Transverse colon (tissue), 4 donors: ENCODE results near the gene C15orf62. TPM values are rescaled to one million over a fixed set of nuclear protein-coding genes. Genes with fewer than 3 reads are reported as not detected.

Experiments used
- DNase-seq: peaks from one replicate; pipeline ENCODE4 v3.0.0-alpha.2; 2019
- H3K27ac ChIP-seq, 4 donors: fragments of 200-600 bp; sonication (generic); 2 replicates each; pipeline ENCODE4 v1.5.1; 2016 to 2018; ENCODE audit warnings: inconsistent platforms in 4 of 4
- H3K27me3 ChIP-seq: fragments of 200-600 bp; sonication (generic); 2 replicates; pipeline ENCODE4 v1.5.1; 2017; ENCODE audit warnings: inconsistent platforms
- H3K36me3 ChIP-seq, 4 donors: fragments of 200-600 bp; sonication (generic); 2 replicates each; pipeline ENCODE4 v1.5.1; 2017 to 2019; ENCODE audit warnings: inconsistent platforms in 4 of 4
- H3K4me1 ChIP-seq, 4 donors: fragments of 200-600 bp; sonication (generic); 2 replicates each; pipeline ENCODE4 v1.5.1; 2017 to 2020; ENCODE audit warnings: inconsistent platforms in 4 of 4
- H3K4me3 ChIP-seq, 4 donors: fragments of 200-600 bp; sonication (generic); 1 replicate in 1 of 4; 2 replicates in 3 of 4; pipeline versions ENCODE4 v1.5.1 to v1.6.1; 2017 to 2019; ENCODE audit warnings: inconsistent platforms in 4 of 4
- H3K9me3 ChIP-seq, 2 donors: fragments of 200-600 bp; sonication (generic); 2 replicates each; pipeline ENCODE4 v1.5.1; 2017 to 2019; ENCODE audit warnings: inconsistent platforms in 2 of 2
- EP300 ChIP-seq: sonication (generic); formaldehyde crosslinking; IDR thresholded peaks from one replicate; pipeline ENCODE4 v1.6.1; 2017; ENCODE audit warnings: antibody characterized with exemption, low read depth
- POLR2A ChIP-seq: fragments of 450-650 bp; IDR thresholded peaks from one replicate; pipeline ENCODE4 v1.6.1; 2016; ENCODE audit warnings: antibody characterized with exemption, mild to moderate bottlenecking, moderate library complexity
- POLR2AphosphoS5 ChIP-seq, 3 donors: sonication (generic); formaldehyde crosslinking; IDR thresholded peaks; one replicate each; pipeline ENCODE4 v1.6.1; 2016; ENCODE audit warnings: antibody characterized with exemption in 3 of 3
- WGBS, 2 donors: methylation state at CpG; one replicate each; pipeline ENCODE4 v1.1.5; 2018; ENCODE audit warnings: low coverage in 1 of 2; 5-methylcytosine and 5-hydroxymethylcytosine counted together
- in situ Hi-C, 4 donors: fragments of 200-750 bp; cut with MboI; loops; one replicate each; pipeline versions ENCODE4 v1.15.0 to v1.15.1; 2017; ENCODE audit warnings: low sequenced_read_pairs in 3 of 4, low pct_ligation_motif_present in 1 of 4, low pct_unique_long_range_greater_than_20kb in 1 of 4
- intact Hi-C: fragments of 100-400 bp; cut with DNase I; formaldehyde crosslinking; loops from one replicate; pipeline ENCODE4 v1.15.1; 2023; ENCODE audit warnings: low total_unique reads
- total RNA-seq, 4 donors: library from RNA; depleted of rRNA; stranded (reverse); fragments of >200 nt; gene quantifications; one replicate each; pipeline ENCODE4 v1.1.0, GENCODE V29; 2016
- TF ChIP-seq, protein P1 (sequence below), 5 experiments: fragments of 200-600 bp in 3 of 5; fragments of 450-650 bp in 2 of 5; sonication (generic) in 3 of 5; IDR thresholded peaks; 1 replicate in 2 of 5; 2 replicates in 3 of 5; pipeline ENCODE4 v1.5.1; 2016 to 2017; ENCODE audit warnings: antibody characterized with exemption in 5 of 5, inconsistent platforms in 3 of 5, mild to moderate bottlenecking in 2 of 5, moderate library complexity in 1 of 5

C15orf62 gene
- total RNA-seq, 4 donors from 2014 or later: 0.14 to 0.32 TPM; not detected in 2

DNA sequence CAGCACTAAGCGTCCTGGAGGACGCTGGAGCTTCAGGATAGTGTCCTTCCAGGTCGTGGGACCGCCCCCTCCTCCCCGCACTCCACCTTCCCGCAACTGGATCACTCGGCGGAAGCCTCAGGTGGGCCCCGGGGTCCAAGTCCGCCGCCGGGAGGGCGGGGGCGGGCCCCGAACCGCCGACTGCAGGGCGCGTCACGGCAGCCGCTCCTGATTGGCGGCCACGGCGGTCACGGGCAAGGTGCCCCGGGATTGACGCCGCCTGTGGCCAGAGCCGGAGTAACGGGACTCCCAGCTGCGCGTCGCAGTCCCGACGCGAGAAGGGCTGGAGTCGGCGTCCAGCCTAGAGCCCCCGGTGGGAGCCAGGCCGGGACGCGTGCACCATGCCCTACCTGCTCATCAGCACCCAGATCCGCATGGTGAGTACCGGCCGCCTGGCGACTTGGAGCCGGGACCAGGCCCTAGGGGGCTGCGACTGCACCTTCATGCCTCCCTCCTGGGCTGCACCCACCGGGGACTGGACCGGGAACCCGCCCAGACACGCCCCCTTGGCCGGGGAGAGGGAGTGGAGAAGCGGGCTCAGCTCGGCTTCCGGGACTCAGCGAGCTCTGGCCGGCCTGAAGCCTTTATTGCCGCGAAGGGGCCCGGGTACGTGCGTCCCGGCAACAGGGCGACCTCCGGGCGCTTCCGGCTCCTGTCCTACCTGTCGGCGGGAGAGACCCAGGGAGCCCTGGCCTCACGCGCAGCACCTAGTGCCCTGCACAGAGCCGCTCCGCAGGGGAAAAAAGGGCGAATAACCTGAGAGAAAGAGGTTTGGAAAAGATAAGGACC is 5.8 kb upstream of the C15orf62 start, which contains the start of gene GCHFR:
Gene GCHFR, plus strand, starts transcription at position 268 of the 828 bp plus-strand sequence. Its CDS starts 113 bp downstream, at position 381.
- intact Hi-C loops: no loop called here
- Histone ChIP-seq H3K36me3 (no peaks in the 10 kb centered on the region), H3K4me1 (peaks cover 11 to 55% (median 43%) of the 10 kb centered on the region in 4 donors), H3K27me3 (no peaks in the 10 kb centered on the region), H3K4me3 (peak within 1 kb of the TSS; percentile 39 to 62 (median 46)), H3K9me3 (no peaks in the 10 kb centered on the region), H3K27ac (peak within 1 kb of the TSS; percentile 85 to 89 (median 86))
- in situ Hi-C loops: loop anchor here in 1 of 4 donors (25.0 kb wide), 1 partner anchor 177 kb away; the partner anchor contains the start of gene KNL1
- peak; percentile 90 for DNase-seq
- WGBS, 2 donors: 0% methylated on average over 48 of the region's 75 CpGs; no CpG with 5 or more reads in 1 of the 2 donors
- peak; percentile 71 for TF ChIP-seq POLR2A
- peak; percentile 82 to 87 (median 82) for TF ChIP-seq POLR2AphosphoS5 (IDR thresholded peaks at IDR 0.05)
- TF ChIP-seq EP300: no peak
- TF ChIP-seq, protein P1, sequence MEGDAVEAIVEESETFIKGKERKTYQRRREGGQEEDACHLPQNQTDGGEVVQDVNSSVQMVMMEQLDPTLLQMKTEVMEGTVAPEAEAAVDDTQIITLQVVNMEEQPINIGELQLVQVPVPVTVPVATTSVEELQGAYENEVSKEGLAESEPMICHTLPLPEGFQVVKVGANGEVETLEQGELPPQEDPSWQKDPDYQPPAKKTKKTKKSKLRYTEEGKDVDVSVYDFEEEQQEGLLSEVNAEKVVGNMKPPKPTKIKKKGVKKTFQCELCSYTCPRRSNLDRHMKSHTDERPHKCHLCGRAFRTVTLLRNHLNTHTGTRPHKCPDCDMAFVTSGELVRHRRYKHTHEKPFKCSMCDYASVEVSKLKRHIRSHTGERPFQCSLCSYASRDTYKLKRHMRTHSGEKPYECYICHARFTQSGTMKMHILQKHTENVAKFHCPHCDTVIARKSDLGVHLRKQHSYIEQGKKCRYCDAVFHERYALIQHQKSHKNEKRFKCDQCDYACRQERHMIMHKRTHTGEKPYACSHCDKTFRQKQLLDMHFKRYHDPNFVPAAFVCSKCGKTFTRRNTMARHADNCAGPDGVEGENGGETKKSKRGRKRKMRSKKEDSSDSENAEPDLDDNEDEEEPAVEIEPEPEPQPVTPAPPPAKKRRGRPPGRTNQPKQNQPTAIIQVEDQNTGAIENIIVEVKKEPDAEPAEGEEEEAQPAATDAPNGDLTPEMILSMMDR (IDR thresholded peaks at IDR 0.05): peak; percentile 26 to 63 (median 37)

DNA sequence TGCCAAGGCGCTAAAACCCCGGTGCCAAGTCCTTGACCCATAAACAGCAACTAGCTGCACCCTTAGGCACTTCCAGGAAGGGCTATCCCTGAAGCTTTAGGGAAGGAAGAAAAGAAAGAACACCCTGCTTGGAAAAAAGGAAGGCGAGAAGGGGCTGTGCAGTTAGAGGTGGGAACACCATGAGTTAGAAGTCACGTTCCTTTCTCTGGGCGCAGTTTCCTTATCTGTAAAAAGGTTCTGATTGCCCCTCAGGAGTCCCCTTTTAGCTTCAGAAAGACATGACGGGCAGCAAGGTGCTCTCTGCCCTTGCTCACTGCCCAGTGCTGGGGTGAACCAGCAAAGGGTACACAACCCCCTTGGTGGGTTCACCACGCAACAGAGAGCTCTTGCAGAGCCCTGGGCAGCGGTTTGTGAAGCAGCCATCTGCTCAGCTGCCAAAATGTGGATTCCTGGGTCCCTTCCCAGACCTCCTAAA is 5.1 kb upstream of the C15orf62 start:
- Histone ChIP-seq H3K4me1 (peaks cover 15 to 61% (median 49%) of the 10 kb centered on the region in 4 donors), H3K4me3 (peak overlapping the region; percentile 39 to 62 (median 46)), H3K27me3 (no peaks in the 10 kb centered on the region), H3K36me3 (no peaks in the 10 kb centered on the region), H3K9me3 (no peaks in the 10 kb centered on the region), H3K27ac (peak overlapping the region; percentile 85 to 89 (median 86))
- in situ Hi-C loops: loop anchor here in 1 of 4 donors (25.0 kb wide), 1 partner anchor 177 kb away; the partner anchor contains the start of gene KNL1
- 22 to 65% methylated on average over 2 to 8 of the region's 8 CpGs for WGBS, 2 donors
- TF ChIP-seq EP300 (no peak), POLR2A (no peak), POLR2AphosphoS5 (IDR thresholded peaks at IDR 0.05) (no peak)
- TF ChIP-seq, protein P1 (IDR thresholded peaks at IDR 0.05): no peak
- intact Hi-C loops: no loop called here
- DNase-seq: no peak

DNA sequence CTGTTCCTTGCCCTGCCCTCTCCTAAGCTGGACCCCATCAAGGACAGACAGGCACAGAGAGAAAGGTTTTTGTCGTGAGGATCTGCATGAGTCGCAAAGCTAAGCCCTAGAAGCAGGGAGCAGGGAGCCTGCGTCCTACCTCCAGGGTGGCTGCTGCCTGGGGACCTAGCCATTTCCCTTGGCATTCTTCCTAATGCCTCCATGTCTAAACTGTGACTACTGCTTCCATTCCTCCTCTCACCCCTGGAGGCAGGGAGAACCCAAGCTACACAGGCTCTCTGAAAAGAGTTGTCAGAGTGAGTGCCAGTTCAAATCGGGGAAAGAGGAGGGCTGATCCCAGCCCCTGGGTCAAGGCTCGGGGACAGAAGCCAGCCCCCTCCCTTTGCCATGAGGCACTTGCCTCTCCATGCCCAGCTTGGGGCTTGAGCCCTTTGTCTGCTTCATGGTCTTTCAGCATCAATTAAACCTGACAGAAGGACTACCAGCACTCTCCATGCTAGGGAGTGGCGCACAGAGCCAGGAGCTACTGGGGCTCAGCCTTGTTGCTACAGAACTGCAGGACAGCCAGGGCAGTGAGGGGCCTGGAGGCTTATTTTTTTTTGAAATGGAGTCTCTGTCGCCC is 3.5 kb upstream of the C15orf62 start:
- Histone ChIP-seq H3K27me3 (no peaks in the 10 kb centered on the region), H3K4me3 (no peak overlapping the region), H3K4me1 (peaks cover 20 to 74% (median 63%) of the 10 kb centered on the region in 4 donors), H3K27ac (peak overlapping the region in 2 of 4 donors; percentile 88 to 89), H3K9me3 (no peaks in the 10 kb centered on the region), H3K36me3 (no peaks in the 10 kb centered on the region)
- WGBS, 2 donors: 81% methylated on average over 7 of the region's 7 CpGs; no CpG with 5 or more reads in 1 of the 2 donors
- TF ChIP-seq POLR2A (no peak), EP300 (no peak), POLR2AphosphoS5 (IDR thresholded peaks at IDR 0.05) (no peak)
- TF ChIP-seq, protein P1 (IDR thresholded peaks at IDR 0.05): no peak
- intact Hi-C loops: no loop called here
- no peak for DNase-seq
- in situ Hi-C loops: loop anchor here in 1 of 4 donors (25.0 kb wide), 1 partner anchor 179 kb away; the partner anchor contains the start of gene KNL1
